HCT116 (cell line): Measurements from ENCODE around the gene TTF2. TPM values are rescaled to one million over a fixed set of nuclear protein-coding genes. Genes with fewer than 3 reads are reported as not detected.

Experiments
- ATAC-seq: fragments of 200-7000 bp; cut with Tn5 transposase; 2 replicates; pipeline ENCODE4 v1.9.1; 2020; ENCODE audit warnings: mild to moderate bottlenecking, moderate library complexity
- BruUV-seq: library from RNA; stranded (reverse); fragments of 400-500 nt; replicated peaks from 2 replicates; lab custom pipeline; 2021; lab: Mats Ljungman, UMichigan
- CTCF ChIA-PET: fragments of 300-600 bp; sonication (Branson Sonifier 250); formaldehyde crosslinking; loops from one replicate; lab custom pipeline; 2021; ENCODE audit warnings: antibody characterized with exemption; lab: Charles Lee
- POLR2A ChIA-PET: fragments of 300-600, 350-600 bp; sonication (Branson Sonifier 250); formaldehyde crosslinking; loops from one replicate; lab custom pipeline; 2021; ENCODE audit warnings: antibody characterized with exemption; lab: Charles Lee
- RAD21 ChIA-PET, 2 experiments: fragments of 300-600 bp; sonication (Branson Sonifier 250); formaldehyde crosslinking; loops; one replicate each; lab custom pipeline; 2023; ENCODE audit warnings: low total read pairs in 2 of 2; ENCODE audit not compliant: uncharacterized antibody in 2 of 2, unreplicated experiment in 2 of 2, low non-redundant PET in 1 of 2; lab: Charles Lee
- DNase-seq: peaks from one replicate; pipeline ENCODE4 v3.0.0-alpha.2; 2010; ENCODE audit warnings: low read depth, low spot score
- H2AFZ ChIP-seq: fragments of 200-600 bp; shearing (Covaris generic), sonication (generic); 2 replicates; pipeline ENCODE4 v1.6.1; 2017; ENCODE audit warnings: low read depth, mixed run types, mixed read lengths, antibody characterized with exemption, low read length; ENCODE audit not compliant: poor library complexity, severe bottlenecking
- H3K27ac ChIP-seq: 2 replicates; pipeline ENCODE4 v1.5.1; 2012; ENCODE audit warnings: low read depth, low read length
- H3K27me3 ChIP-seq: fragments of 200-600 bp; sonication (generic); 2 replicates; pipeline ENCODE4 v1.6.1; 2016; ENCODE audit warnings: mixed run types, low read length, mixed read lengths; ENCODE audit not compliant: insufficient read depth
- H3K36me3 ChIP-seq, 2 experiments: fragments of 200-500 bp in 1 of 2; fragments of 200-600 bp in 1 of 2; sonication (Bioruptor generic) in 1 of 2; sonication (generic) in 1 of 2; 2 replicates each; pipeline versions ENCODE4 v1.5.1 to v1.6.1; 2014 to 2016; ENCODE audit warnings: low read length in 2 of 2, inconsistent platforms in 1 of 2, mixed read lengths in 1 of 2, mixed run types in 1 of 2; ENCODE audit not compliant: insufficient read depth in 2 of 2, control insufficient read depth in 1 of 2
- H3K4me1 ChIP-seq, 2 experiments: fragments of 200-600 bp in 1 of 2; sonication (generic) in 1 of 2; 2 replicates each; pipeline versions ENCODE4 v1.5.1 to v1.6.1; 2012 to 2017; ENCODE audit warnings: low read length in 2 of 2, inconsistent platforms in 1 of 2, mild to moderate bottlenecking in 1 of 2, mixed read lengths in 1 of 2, mixed run types in 1 of 2, moderate library complexity in 1 of 2; ENCODE audit not compliant: insufficient read depth in 2 of 2, control insufficient read depth in 1 of 2
- H3K4me2 ChIP-seq: fragments of 200-600 bp; sonication (generic); 2 replicates; pipeline ENCODE4 v1.6.1; 2017; ENCODE audit warnings: mixed run types, low read length, mixed read lengths
- H3K4me3 ChIP-seq, 2 experiments: fragments of 200-600 bp in 1 of 2; sonication (generic) in 1 of 2; replicated peaks in 1 of 2; 2 replicates each; pipeline ENCODE4 v1.5.1; 2011 to 2016; ENCODE audit warnings: low read length in 2 of 2, control low read depth in 1 of 2, low read depth in 1 of 2, mild to moderate bottlenecking in 1 of 2, mixed read lengths in 1 of 2, mixed run types in 1 of 2
- H3K79me2 ChIP-seq: fragments of 200-600 bp; sonication (generic); 2 replicates; pipeline ENCODE4 v1.6.1; 2017; ENCODE audit warnings: mild to moderate bottlenecking, mixed run types, low read length, moderate library complexity, mixed read lengths; ENCODE audit not compliant: insufficient read depth
- H3K9ac ChIP-seq: fragments of 200-600 bp; sonication (generic); 2 replicates; pipeline ENCODE4 v1.6.1; 2016; ENCODE audit warnings: low read length, mixed read lengths
- H3K9me2 ChIP-seq: fragments of 200-600 bp; sonication (generic), shearing (Covaris generic); 2 replicates; pipeline ENCODE4 v1.6.1; 2017; ENCODE audit warnings: mixed run types, mild to moderate bottlenecking, moderate library complexity; ENCODE audit not compliant: insufficient read depth
- H3K9me3 ChIP-seq, 2 experiments: fragments of 200-500 bp in 1 of 2; fragments of 200-600 bp in 1 of 2; sonication (Bioruptor generic) in 1 of 2; sonication (generic) in 1 of 2; 2 replicates each; pipeline ENCODE4 v1.6.1; 2014 to 2017; ENCODE audit warnings: low read length in 2 of 2, mixed read lengths in 2 of 2, inconsistent platforms in 1 of 2, low read depth in 1 of 2, mild to moderate bottlenecking in 1 of 2, mixed run types in 1 of 2, moderate library complexity in 1 of 2; ENCODE audit not compliant: control insufficient read depth in 1 of 2, insufficient read depth in 1 of 2
- H4K20me1 ChIP-seq: fragments of 200-600 bp; sonication (generic), shearing (Covaris generic); 2 replicates; pipeline ENCODE4 v1.6.1; 2017; ENCODE audit warnings: mixed run types, mild to moderate bottlenecking, moderate library complexity; ENCODE audit not compliant: insufficient read depth
- ATF3 ChIP-seq: IDR thresholded peaks from 2 replicates; pipeline ENCODE4 v1.6.1; 2012
- CBX3 ChIP-seq: IDR thresholded peaks from 2 replicates; pipeline ENCODE4 v1.6.1; 2012; ENCODE audit warnings: low read depth
- CEBPB ChIP-seq: IDR thresholded peaks from 2 replicates; pipeline ENCODE4 v1.6.1; 2012; ENCODE audit warnings: low read depth
- CTCF ChIP-seq, 3 experiments: fragments of 200-600 bp in 1 of 3; sonication (generic) in 1 of 3; IDR thresholded peaks in 2 of 3; conservative IDR thresholded peaks in 1 of 3; 2 replicates each; pipeline ENCODE4 v1.5.1; 2012 to 2017; ENCODE audit warnings: low read depth in 2 of 3, low read length in 2 of 3, antibody characterized with exemption in 1 of 3, borderline replicate concordance in 1 of 3, control low read depth in 1 of 3, mild to moderate bottlenecking in 1 of 3, mixed read lengths in 1 of 3, mixed run types in 1 of 3, moderate library complexity in 1 of 3; ENCODE audit not compliant: insufficient read depth in 1 of 3
- EGR1 ChIP-seq: IDR thresholded peaks from 2 replicates; pipeline ENCODE4 v1.6.1; 2012; ENCODE audit warnings: low read depth
- ELF1 ChIP-seq: IDR thresholded peaks from 2 replicates; pipeline ENCODE4 v1.6.1; 2012; ENCODE audit warnings: low read depth, borderline replicate concordance
- FOSL1 ChIP-seq: IDR thresholded peaks from 2 replicates; pipeline ENCODE4 v1.6.1; 2012; ENCODE audit warnings: low read depth
- JUND ChIP-seq: IDR thresholded peaks from 2 replicates; pipeline ENCODE4 v1.6.1; 2012
- MAX ChIP-seq: IDR thresholded peaks from 2 replicates; pipeline ENCODE4 v1.6.1; 2012
- POLR2A ChIP-seq: IDR thresholded peaks from 2 replicates; pipeline ENCODE4 v1.7.0; 2011; ENCODE audit warnings: borderline replicate concordance; ENCODE audit not compliant: insufficient read depth, insufficient read length; ENCODE audit errors: extremely low read depth
- RAD21 ChIP-seq: IDR thresholded peaks from 2 replicates; pipeline ENCODE4 v1.6.1; 2012; ENCODE audit warnings: low read depth, mild to moderate bottlenecking
- REST ChIP-seq: IDR thresholded peaks from 2 replicates; pipeline ENCODE4 v1.6.1; 2012; ENCODE audit warnings: low read depth
- SIN3A ChIP-seq: IDR thresholded peaks from 2 replicates; pipeline ENCODE4 v1.6.1; 2012; ENCODE audit warnings: low read depth
- SP1 ChIP-seq: IDR thresholded peaks from 2 replicates; pipeline ENCODE4 v1.6.1; 2012; ENCODE audit warnings: low read depth
- SRF ChIP-seq: IDR thresholded peaks from 2 replicates; pipeline ENCODE4 v1.6.1; 2012; ENCODE audit warnings: low read depth
- TCF7L2 ChIP-seq: IDR thresholded peaks from 2 replicates; pipeline ENCODE4 v1.7.0; 2011; ENCODE audit warnings: borderline replicate concordance, inconsistent platforms; ENCODE audit not compliant: insufficient read depth, insufficient read length; ENCODE audit errors: extremely low read depth
- ZBTB33 ChIP-seq: IDR thresholded peaks from 2 replicates; pipeline ENCODE4 v1.6.1; 2011; ENCODE audit warnings: mild to moderate bottlenecking, low read length, moderate library complexity; ENCODE audit not compliant: insufficient replicate concordance; ENCODE audit errors: extremely low read depth
- ZFX ChIP-seq: fragments of 450-650 bp; IDR thresholded peaks from 2 replicates; pipeline ENCODE4 v1.6.1; 2017
- ZNF274 ChIP-seq: fragments of 200-500 bp; sonication (Bioruptor generic); IDR thresholded peaks from 2 replicates; pipeline ENCODE4 v1.6.1; 2014; ENCODE audit warnings: mild to moderate bottlenecking, low read depth, low read length, inconsistent platforms
- intact Hi-C: fragments of 100-400 bp; cut with micrococcal nuclease; formaldehyde crosslinking; loops from 2 replicates; pipeline ENCODE4 v1.10.0; 2022
- total RNA-seq: library from RNA; stranded (reverse); gene quantifications from one replicate; pipeline ENCODE4 v1.2.1, GENCODE V29; 2021; ENCODE audit not compliant: unreplicated experiment

The TTF2 gene
- total RNA-seq, 1 experiment from 2014 or later, result 60.3 TPM

GRCh38 chr1:117034791-117035290, 25.3 kb upstream of the TTF2 start:
- Histone ChIP-seq H2AFZ (no peak overlapping the region), H3K27ac (no peak overlapping the region), H3K9me3 (no peaks in the 10 kb centered on the region), H3K27me3 (no peaks in the 10 kb centered on the region), H3K9ac (no peak overlapping the region), H3K4me3 (no peak overlapping the region), H3K79me2 (no peaks in the 10 kb centered on the region), H3K36me3 (no peaks in the 10 kb centered on the region), H3K4me2 (no peak overlapping the region), H3K9me2 (no peaks in the 10 kb centered on the region), H4K20me1 (no peaks in the 10 kb centered on the region), H3K4me1 (no peaks in the 10 kb centered on the region)
- intact Hi-C loops, result loop anchor here (5.0 kb wide), 1 partner anchor 88 kb away; no protein-coding TSS in a partner anchor
- BruUV-seq, result no TSS peak
- DNase-seq (no peak), ATAC-seq (no peak)
- POLR2A ChIA-PET, result no interaction called here
- TF ChIP-seq SP1 (no peak), MAX (no peak), ELF1 (no peak), CTCF (IDR thresholded peaks at IDR 0.05 in 2 of 3, conservative IDR thresholded peaks at IDR 0.05 in 1 of 3; ENCODE audit: borderline replicate concordance in 1 of 3, insufficient read depth in 1 of 3, low read depth in 2 of 3, low read length in 2 of 3) (no peak), RAD21 (no peak), REST (no peak), FOSL1 (no peak), POLR2A (no peak), ZFX (no peak), JUND (no peak), SIN3A (no peak), ZBTB33 (no peak), CBX3 (no peak), ZNF274 (no peak), ATF3 (no peak), CEBPB (no peak), SRF (no peak), EGR1 (no peak), TCF7L2 (no peak)
- CTCF ChIA-PET, result no interaction called here
- RAD21 ChIA-PET, result no interaction called here
